NCI-H128 (cell line): ENCODE data around the gene SNED1.

Experiments used
- DNase-seq: peaks from one replicate; lab custom pipeline; 2025; ENCODE audit not compliant: unreplicated experiment; lab: John Stamatoyannopoulos, UW

The SNED1 gene

GRCh38 chr2:241020629-241021190, 22.3 kb downstream of the SNED1 start:
- no peak for DNase-seq

GRCh38 chr2:241025639-241026038, 27.2 kb downstream of the SNED1 start:
- DNase-seq = no peak

GRCh38 chr2:241029599-241030332, 31.3 kb downstream of the SNED1 start:
- no peak for DNase-seq

- no peak for DNase-seq
These were observed 31.9 kb downstream of the SNED1 start for GRCh38 chr2:241030333-241030680.

GRCh38 chr2:241030883-241031282, 32.5 kb downstream of the SNED1 start:
- no peak for DNase-seq

- no peak for DNase-seq
These were observed 33.2 kb downstream of the SNED1 start for GRCh38 chr2:241031436-241032165.

- no peak for DNase-seq
These were observed 35.0 kb downstream of the SNED1 start for GRCh38 chr2:241033336-241033987.

- no peak for DNase-seq
These were observed 35.6 kb downstream of the SNED1 start for GRCh38 chr2:241033994-241034393.

GRCh38 chr2:241034490-241035141, 36.2 kb downstream of the SNED1 start:
- no peak for DNase-seq

GRCh38 chr2:241035142-241035817, 36.9 kb downstream of the SNED1 start:
- no peak for DNase-seq

GRCh38 chr2:241035818-241036396, 37.5 kb downstream of the SNED1 start:
- no peak for DNase-seq

GRCh38 chr2:241036397-241036963, 38.1 kb downstream of the SNED1 start:
- DNase-seq = no peak

GRCh38 chr2:241036964-241037421, 38.6 kb downstream of the SNED1 start:
- no peak for DNase-seq

GRCh38 chr2:241037498-241037897, 39.1 kb downstream of the SNED1 start:
- DNase-seq = no peak

GRCh38 chr2:241038374-241039180, 40.2 kb downstream of the SNED1 start:
- no peak for DNase-seq

GRCh38 chr2:241039416-241039815, 41.0 kb downstream of the SNED1 start:
- no peak for DNase-seq

GRCh38 chr2:241040081-241040803, 41.8 kb downstream of the SNED1 start:
- DNase-seq = no peak

- no peak for DNase-seq
These were observed 43.3 kb downstream of the SNED1 start for GRCh38 chr2:241041589-241042158.
